Brain microvascular endothelial cell (primary cell): ENCODE data around the gene SART3.

Source experiments
- DNase-seq: peaks from one replicate; pipeline ENCODE4 v3.0.0-alpha.2; 2020
- H3K27ac ChIP-seq: fragments of 250-450 bp; sonication (Bioruptor Pico); 2 replicates; pipeline ENCODE4 v1.5.1; 2020; ENCODE audit warnings: mild to moderate bottlenecking, moderate library complexity
- H3K27me3 ChIP-seq: fragments of 250-450 bp; sonication (Bioruptor Pico); replicated peaks from 2 replicates; pipeline ENCODE4 v1.5.1; 2020; ENCODE audit warnings: mild to moderate bottlenecking
- H3K36me3 ChIP-seq: fragments of 250-450 bp; sonication (Bioruptor Pico); replicated peaks from 2 replicates; pipeline ENCODE4 v1.5.1; 2020; ENCODE audit warnings: mild to moderate bottlenecking
- H3K4me3 ChIP-seq: 2 replicates; pipeline ENCODE4 v1.5.1; 2011; ENCODE audit warnings: low read depth, mild to moderate bottlenecking, control low read depth, low read length, moderate library complexity
- CTCF ChIP-seq: IDR thresholded peaks from 2 replicates; pipeline ENCODE4 v1.5.1; 2011; ENCODE audit warnings: low read depth, mild to moderate bottlenecking, moderate library complexity, low read length, control low read depth, inconsistent platforms; ENCODE audit errors: missing control alignments
- in situ Hi-C: cut with HindIII; loops from 2 replicates; pipeline ENCODE4 v1.10.0; 2017; ENCODE audit warnings: low sequenced_read_pairs, low pct_ligation_motif_present

The SART3 gene, protein sequence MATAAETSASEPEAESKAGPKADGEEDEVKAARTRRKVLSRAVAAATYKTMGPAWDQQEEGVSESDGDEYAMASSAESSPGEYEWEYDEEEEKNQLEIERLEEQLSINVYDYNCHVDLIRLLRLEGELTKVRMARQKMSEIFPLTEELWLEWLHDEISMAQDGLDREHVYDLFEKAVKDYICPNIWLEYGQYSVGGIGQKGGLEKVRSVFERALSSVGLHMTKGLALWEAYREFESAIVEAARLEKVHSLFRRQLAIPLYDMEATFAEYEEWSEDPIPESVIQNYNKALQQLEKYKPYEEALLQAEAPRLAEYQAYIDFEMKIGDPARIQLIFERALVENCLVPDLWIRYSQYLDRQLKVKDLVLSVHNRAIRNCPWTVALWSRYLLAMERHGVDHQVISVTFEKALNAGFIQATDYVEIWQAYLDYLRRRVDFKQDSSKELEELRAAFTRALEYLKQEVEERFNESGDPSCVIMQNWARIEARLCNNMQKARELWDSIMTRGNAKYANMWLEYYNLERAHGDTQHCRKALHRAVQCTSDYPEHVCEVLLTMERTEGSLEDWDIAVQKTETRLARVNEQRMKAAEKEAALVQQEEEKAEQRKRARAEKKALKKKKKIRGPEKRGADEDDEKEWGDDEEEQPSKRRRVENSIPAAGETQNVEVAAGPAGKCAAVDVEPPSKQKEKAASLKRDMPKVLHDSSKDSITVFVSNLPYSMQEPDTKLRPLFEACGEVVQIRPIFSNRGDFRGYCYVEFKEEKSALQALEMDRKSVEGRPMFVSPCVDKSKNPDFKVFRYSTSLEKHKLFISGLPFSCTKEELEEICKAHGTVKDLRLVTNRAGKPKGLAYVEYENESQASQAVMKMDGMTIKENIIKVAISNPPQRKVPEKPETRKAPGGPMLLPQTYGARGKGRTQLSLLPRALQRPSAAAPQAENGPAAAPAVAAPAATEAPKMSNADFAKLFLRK

DNA sequence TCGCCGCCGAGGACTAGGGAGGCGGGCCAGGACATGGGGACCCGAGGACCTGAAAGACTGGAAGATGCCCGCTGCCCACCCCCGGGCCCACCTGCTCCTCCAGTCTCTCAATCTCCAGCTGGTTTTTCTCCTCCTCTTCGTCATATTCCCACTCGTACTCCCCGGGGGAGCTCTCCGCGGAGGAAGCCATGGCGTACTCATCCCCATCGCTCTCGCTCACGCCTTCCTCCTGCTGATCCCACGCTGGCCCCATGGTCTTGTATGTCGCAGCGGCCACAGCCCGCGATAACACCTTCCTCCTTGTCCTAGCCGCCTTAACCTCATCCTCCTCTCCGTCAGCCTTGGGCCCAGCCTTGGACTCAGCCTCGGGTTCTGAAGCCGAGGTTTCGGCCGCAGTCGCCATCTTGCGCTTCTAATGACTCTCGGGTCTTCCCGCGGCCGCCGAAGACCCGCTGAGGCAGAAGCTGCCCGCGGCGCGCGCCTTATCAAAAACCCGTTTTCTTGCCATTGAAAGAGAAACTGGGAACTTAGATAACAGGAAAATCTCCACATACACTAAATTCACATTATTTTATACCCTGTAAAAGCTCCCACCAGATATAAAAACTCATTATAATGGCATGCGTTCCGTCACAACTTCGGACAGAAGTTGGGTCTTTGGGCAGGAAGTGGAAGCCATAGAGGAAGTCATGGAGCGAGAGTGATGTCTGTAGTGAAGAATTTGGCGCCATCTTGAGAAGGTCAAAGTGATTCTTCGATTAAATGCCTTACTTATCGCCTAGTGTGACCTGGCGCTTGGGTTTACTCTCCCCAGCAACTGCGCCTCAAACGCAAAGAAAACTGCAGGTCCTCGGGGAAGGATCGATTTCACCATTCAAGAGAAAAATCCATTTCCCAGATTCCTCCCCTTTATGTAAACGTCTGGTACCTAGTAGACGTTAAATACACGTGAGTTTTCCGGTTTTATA is at the start of gene SART3:
TSS of gene SART3 (minus strand) at position 422 of the 968 bp plus-strand sequence. CDS start at position 403, 19 bp downstream.
- no peak for TF ChIP-seq CTCF
- peak; percentile 82 for DNase-seq
- in situ Hi-C loops: no loop called here
- H3K36me3 ChIP-seq: peaks cover 12% of the 10 kb centered on the region
- no peaks in the 10 kb centered on the region for H3K27me3 ChIP-seq
- H3K4me3 ChIP-seq: peak within 1 kb of the TSS; percentile 100
- peak within 1 kb of the TSS; percentile 99 for H3K27ac ChIP-seq

DNA sequence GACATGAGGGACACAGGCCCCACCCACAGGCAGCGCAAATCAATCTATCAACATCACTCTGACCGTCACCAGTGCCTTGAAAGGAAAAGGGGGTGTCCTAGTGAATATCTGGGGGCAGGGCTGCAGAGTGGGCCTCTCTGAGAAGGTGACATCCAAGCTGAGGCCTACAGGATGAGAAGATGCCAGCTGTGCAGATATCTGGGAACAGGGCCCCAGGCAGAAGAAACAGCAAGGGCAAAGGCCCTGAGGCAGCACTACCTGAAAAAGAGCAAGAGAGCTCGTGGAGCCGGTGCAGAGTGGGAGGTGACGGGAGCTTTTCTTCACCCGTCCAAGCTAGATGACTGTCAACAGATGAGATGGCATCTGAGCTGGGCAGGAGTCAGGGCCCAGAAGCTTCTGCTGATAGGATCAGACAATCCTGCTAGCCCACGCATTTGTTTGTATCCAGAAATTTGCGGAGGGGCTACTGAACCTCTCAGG is 49.4 kb upstream of the SART3 start:
- Histone ChIP-seq H3K27me3 (no peaks in the 10 kb centered on the region), H3K36me3 (no peaks in the 10 kb centered on the region), H3K27ac (no peak overlapping the region), H3K4me3 (no peak overlapping the region)
- no peak for TF ChIP-seq CTCF
- in situ Hi-C loops: no loop called here
- no peak for DNase-seq

- TF ChIP-seq CTCF: no peak
- no peaks in the 10 kb centered on the region for H3K36me3 ChIP-seq
- no peak overlapping the region for H3K4me3 ChIP-seq
- in situ Hi-C loops: no loop called here
- H3K27me3 ChIP-seq: no peaks in the 10 kb centered on the region
- no peak overlapping the region for H3K27ac ChIP-seq
- peak; percentile 68 for DNase-seq
Measured at GRCh38 chr12:108609537-108610335, 48.8 kb upstream of the SART3 start.

GRCh38 chr12:108608616-108609015 is 47.6 kb upstream of the SART3 start:
- Histone ChIP-seq H3K4me3 (no peak overlapping the region), H3K36me3 (no peaks in the 10 kb centered on the region), H3K27ac (no peak overlapping the region), H3K27me3 (no peaks in the 10 kb centered on the region)
- DNase-seq: no peak
- no peak for TF ChIP-seq CTCF
- in situ Hi-C loops: no loop called here
